WTC11 (cell line): Measurements from ENCODE around the gene IBA57.

Source experiments
- ATF3 ChIP-seq: sonication (generic); formaldehyde crosslinking; conservative IDR thresholded peaks from 2 replicates; pipeline ENCODE4 v1.8.1; 2022; ENCODE audit warnings: mild to moderate bottlenecking, missing genetic modification reagents
- CBFB ChIP-seq: sonication (generic); formaldehyde crosslinking; IDR thresholded peaks from 2 replicates; pipeline ENCODE4 v1.8.1; 2022; ENCODE audit warnings: mild to moderate bottlenecking, low read depth, missing genetic modification reagents
- CREM ChIP-seq: sonication (generic); formaldehyde crosslinking; IDR thresholded peaks from 2 replicates; pipeline ENCODE4 v1.8.1; 2022; ENCODE audit warnings: mild to moderate bottlenecking, missing genetic modification reagents, moderate library complexity
- CTCF ChIP-seq: fragments of 200-600 bp; IDR thresholded peaks from 2 replicates; pipeline ENCODE4 v1.8.0; 2022; ENCODE audit warnings: antibody characterized with exemption
- ESRRA ChIP-seq: sonication (generic); formaldehyde crosslinking; IDR thresholded peaks from 2 replicates; pipeline ENCODE4 v1.8.1; 2022; ENCODE audit warnings: mild to moderate bottlenecking, missing genetic modification reagents, borderline replicate concordance
- ETV6 ChIP-seq: sonication (generic); formaldehyde crosslinking; IDR thresholded peaks from 2 replicates; pipeline ENCODE4 v1.8.1; 2022; ENCODE audit warnings: mild to moderate bottlenecking, missing genetic modification reagents
- GABPB1 ChIP-seq: sonication (generic); formaldehyde crosslinking; IDR thresholded peaks from 2 replicates; pipeline ENCODE4 v1.8.1; 2023; ENCODE audit warnings: mild to moderate bottlenecking, missing genetic modification reagents
- JUN ChIP-seq: sonication (generic); formaldehyde crosslinking; IDR thresholded peaks from 2 replicates; pipeline ENCODE4 v1.8.0; 2023; ENCODE audit warnings: mild to moderate bottlenecking, missing genetic modification reagents
- NFYB ChIP-seq: sonication (generic); formaldehyde crosslinking; conservative IDR thresholded peaks from 2 replicates; pipeline ENCODE4 v1.8.0; 2022; ENCODE audit warnings: low read depth, missing genetic modification reagents
- PRRX2 ChIP-seq: fragments of 250-450 bp; sonication (Bioruptor Pico); IDR thresholded peaks from 2 replicates; pipeline ENCODE4 v1.8.0; 2021; ENCODE audit warnings: mild to moderate bottlenecking
- USF2 ChIP-seq: sonication (generic); formaldehyde crosslinking; IDR thresholded peaks from 2 replicates; pipeline ENCODE4 v1.8.1; 2023; ENCODE audit warnings: mild to moderate bottlenecking, missing genetic modification reagents, moderate library complexity
- ZBTB21 ChIP-seq: sonication (generic); formaldehyde crosslinking; IDR thresholded peaks from 2 replicates; pipeline ENCODE4 v1.8.1; 2023; ENCODE audit warnings: mild to moderate bottlenecking, missing genetic modification reagents, borderline replicate concordance
- TF ChIP-seq, protein P1 (sequence below): sonication (generic); formaldehyde crosslinking; IDR thresholded peaks from 2 replicates; pipeline ENCODE4 v1.8.1; 2022; ENCODE audit warnings: low read depth, mild to moderate bottlenecking, moderate library complexity, missing genetic modification reagents, borderline replicate concordance

- TF ChIP-seq JUN (CRISPR knock-in tag): no peak
- no peak for TF ChIP-seq NFYB (CRISPR knock-in tag)
- no peak for TF ChIP-seq CTCF
- TF ChIP-seq ZBTB21 (CRISPR knock-in tag): no peak
- TF ChIP-seq ATF3 (CRISPR knock-in tag): no peak
- TF ChIP-seq, protein P1, sequence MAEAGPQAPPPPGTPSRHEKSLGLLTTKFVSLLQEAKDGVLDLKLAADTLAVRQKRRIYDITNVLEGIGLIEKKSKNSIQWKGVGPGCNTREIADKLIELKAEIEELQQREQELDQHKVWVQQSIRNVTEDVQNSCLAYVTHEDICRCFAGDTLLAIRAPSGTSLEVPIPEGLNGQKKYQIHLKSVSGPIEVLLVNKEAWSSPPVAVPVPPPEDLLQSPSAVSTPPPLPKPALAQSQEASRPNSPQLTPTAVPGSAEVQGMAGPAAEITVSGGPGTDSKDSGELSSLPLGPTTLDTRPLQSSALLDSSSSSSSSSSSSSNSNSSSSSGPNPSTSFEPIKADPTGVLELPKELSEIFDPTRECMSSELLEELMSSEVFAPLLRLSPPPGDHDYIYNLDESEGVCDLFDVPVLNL: no peak
- TF ChIP-seq ETV6 (CRISPR knock-in tag): no peak
- no peak for TF ChIP-seq PRRX2
- no peak for TF ChIP-seq CREM (CRISPR knock-in tag)
- TF ChIP-seq CBFB (CRISPR knock-in tag): no peak
- TF ChIP-seq GABPB1 (CRISPR knock-in tag): no peak
- TF ChIP-seq ESRRA: no peak
- TF ChIP-seq USF2 (CRISPR knock-in tag): no peak
Measured at GRCh38 chr1:228143480-228144192, 22.0 kb upstream of the IBA57 start.
